Loucy (cell line): ENCODE data around the gene TRPV5.

ENCODE experiments used
- CTCF ChIP-seq: fragments of 200-600 bp; sonication (generic); conservative IDR thresholded peaks from 2 replicates; pipeline ENCODE4 v1.5.1; 2014; ENCODE audit warnings: mild to moderate bottlenecking, antibody characterized with exemption, low read length
- EZH2phosphoT487 ChIP-seq: fragments of 200-600 bp; IDR thresholded peaks from 2 replicates; pipeline ENCODE4 v1.6.1; 2018; ENCODE audit warnings: antibody characterized with exemption, mild to moderate bottlenecking, moderate library complexity, borderline replicate concordance

- TF ChIP-seq CTCF (no peak), EZH2phosphoT487 (no peak)
Measured at GRCh38 chr7:142894985-142895593, 38.5 kb downstream of the TRPV5 start.
